ENCODE data around the gene PPP1R3F. TPM values are rescaled to one million over a fixed set of nuclear protein-coding genes. Genes with fewer than 3 reads are reported as not detected.

The PPP1R3F gene
- total and polyA plus RNA-seq, 9 of the 15 experiments (the other 6 are each of a cell fraction or from before 2014, with no cell fraction given) = 0.03 to 0.91 (median 0.43) TPM; not detected in 1

- ATAC-seq (no peak), DNase-seq (ENCODE audit: extremely low read depth in 1 of 4, low spot score in 3 of 4) (no peak), FAIRE-seq (no peak)
- TF ChIP-seq ZNF586 (CRISPR knock-in tag; conservative IDR thresholded peaks at IDR 0.05) (no peak), MEF2D (tag; conservative IDR thresholded peaks at IDR 0.05; ENCODE audit: low read depth) (no peak), TAF9B (IDR thresholded peaks at IDR 0.05; ENCODE audit: partially characterized antibody) (no peak)
- TF ChIP-seq, protein P1, sequence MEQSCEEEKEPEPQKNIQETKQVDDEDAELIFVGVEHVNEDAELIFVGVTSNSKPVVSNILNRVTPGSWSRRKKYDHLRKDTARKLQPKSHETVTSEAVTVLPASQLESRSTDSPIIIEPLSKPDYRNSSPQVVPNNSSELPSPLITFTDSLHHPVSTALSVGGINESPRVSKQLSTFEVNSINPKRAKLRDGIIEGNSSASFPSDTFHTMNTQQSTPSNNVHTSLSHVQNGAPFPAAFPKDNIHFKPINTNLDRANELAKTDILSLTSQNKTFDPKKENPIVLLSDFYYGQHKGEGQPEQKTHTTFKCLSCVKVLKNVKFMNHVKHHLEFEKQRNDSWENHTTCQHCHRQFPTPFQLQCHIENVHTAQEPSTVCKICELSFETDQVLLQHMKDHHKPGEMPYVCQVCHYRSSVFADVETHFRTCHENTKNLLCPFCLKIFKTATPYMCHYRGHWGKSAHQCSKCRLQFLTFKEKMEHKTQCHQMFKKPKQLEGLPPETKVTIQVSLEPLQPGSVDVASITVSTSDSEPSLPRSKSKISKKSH (CRISPR knock-in tag; IDR thresholded peaks at IDR 0.05) = no peak
- ChIA-PET CTCF (ENCODE audit: low intra/inter-chr PET ratio) (no interaction called here), POLR2A (no interaction called here)
- Histone ChIP-seq H4K20me1 (replicated peaks; ENCODE audit: control insufficient read depth, insufficient read depth, low read length) (no peaks in the 10 kb centered on the region), H3K4me1 (replicated peaks in 1 of 2; ENCODE audit: control insufficient read depth in 2 of 2, insufficient read depth in 2 of 2, low read length in 2 of 2) (peaks cover 4 to 18% of the 10 kb centered on the region in 2 experiments; a peak in 4 of 5 replicates), H3K9me1 (ENCODE audit: control insufficient read depth, insufficient read depth, low read length) (no peaks in the 10 kb centered on the region), H3K4me3 (no peak overlapping the region), H3K9ac (ENCODE audit: insufficient read depth in 1 of 2, low read depth in 2 of 2, low read length in 2 of 2) (no peak overlapping the region), H3K27me3 (ENCODE audit: control insufficient read depth in 2 of 2, insufficient read depth in 2 of 2, low read length in 2 of 2) (no peaks in the 10 kb centered on the region), H3K27ac (ENCODE audit: extremely low read depth, low read depth, low read length) (no peak overlapping the region), H3K9me3 (replicated peaks; ENCODE audit: control insufficient read depth, insufficient read depth, low read depth, low read length) (no peaks in the 10 kb centered on the region), H2AFZ (ENCODE audit: low read depth, low read length) (no peak overlapping the region), H3K79me2 (ENCODE audit: control insufficient read depth, insufficient read depth, low read length) (no peaks in the 10 kb centered on the region), H3K36me3 (ENCODE audit: control insufficient read depth, insufficient read depth, low read length) (no peaks in the 10 kb centered on the region), H3K4me2 (ENCODE audit: insufficient read depth, low read length) (no peak overlapping the region)
- no TSS peak for BruUV-seq (replicated peaks)
- in situ Hi-C loops (cut with MboI) (loop anchor here (10.0 kb wide), 1 partner anchor 245 kb away; the partner anchor contains the start of gene GAGE12C), intact Hi-C loops (cut with micrococcal nuclease) (loop anchor here (5.0 kb wide), 1 partner anchor 547 kb away; no protein-coding TSS in a partner anchor)
- 33% methylated on average over 5 of the region's 7 CpGs for WGBS (ENCODE audit: insufficient coverage, low coverage, missing lambda C conversion rate)
These were observed 20.6 kb downstream of the PPP1R3F start for GRCh38 chrX:49290215-49290614.

Data from K562 (cell line).